HG03066 (cell line): Measurements from ENCODE around the gene ZNF540.
"Not testable (repeated sequence)": the region's sequence is repeated elsewhere in the genome, so short reads cannot be mapped to it uniquely, and the experiment has no call there.

Experiments
- ATAC-seq: cut with Tn5 transposase; IDR thresholded peaks from one replicate; pipeline ENCODE4 v1.9.1; 2021; ENCODE audit warnings: low read depth; ENCODE audit not compliant: unreplicated experiment

The ZNF540 gene

DNA sequence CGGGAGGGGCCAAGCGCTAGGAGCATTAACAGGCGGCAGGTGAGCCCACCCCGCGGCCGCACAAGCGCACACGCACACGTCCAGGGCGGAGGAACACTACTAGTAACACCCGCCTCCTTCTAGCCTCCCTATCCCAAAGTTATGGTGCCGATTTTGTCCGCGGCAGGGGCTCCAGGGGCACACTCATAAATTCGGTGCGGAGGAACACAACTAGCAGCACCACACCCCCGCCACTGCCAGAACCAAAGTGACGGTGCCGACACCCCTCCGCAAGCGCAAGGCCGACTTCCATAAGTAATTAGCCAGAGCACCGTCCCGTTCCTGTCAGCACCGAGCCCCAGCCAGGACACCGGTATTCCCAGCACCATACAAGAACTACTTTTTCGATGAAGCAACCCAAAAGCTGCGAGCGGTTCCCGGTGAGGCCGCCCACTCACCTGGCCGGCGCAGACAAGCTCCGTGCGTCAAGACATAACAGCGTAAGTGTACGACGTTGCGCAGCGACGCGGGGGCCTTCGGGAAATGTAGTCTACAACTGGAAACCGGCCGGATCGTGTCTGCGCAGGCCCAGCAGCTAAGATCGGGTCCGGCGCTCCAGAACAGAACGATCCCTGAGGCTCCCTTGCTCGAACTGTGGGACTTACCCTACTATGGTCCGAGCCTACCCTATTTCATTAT is at the start of gene ZNF540, which contains the start of gene ZNF571:
TSS of gene ZNF540 (plus strand) at position 573 of the 678 bp plus-strand sequence. CDS start 3,572 bp downstream, outside the sequence.
TSS of gene ZNF571 (minus strand) at position 489 of the 678 bp plus-strand sequence. CDS start 8,116 bp downstream, outside the sequence.
- ATAC-seq: peak; percentile 94

GRCh38 chr19:37551129-37551993 is 43.3 kb upstream of the ZNF540 start:
- no peak for ATAC-seq

GRCh38 chr19:37563518-37563917 is 31.2 kb upstream of the ZNF540 start:
- no peak for ATAC-seq

DNA sequence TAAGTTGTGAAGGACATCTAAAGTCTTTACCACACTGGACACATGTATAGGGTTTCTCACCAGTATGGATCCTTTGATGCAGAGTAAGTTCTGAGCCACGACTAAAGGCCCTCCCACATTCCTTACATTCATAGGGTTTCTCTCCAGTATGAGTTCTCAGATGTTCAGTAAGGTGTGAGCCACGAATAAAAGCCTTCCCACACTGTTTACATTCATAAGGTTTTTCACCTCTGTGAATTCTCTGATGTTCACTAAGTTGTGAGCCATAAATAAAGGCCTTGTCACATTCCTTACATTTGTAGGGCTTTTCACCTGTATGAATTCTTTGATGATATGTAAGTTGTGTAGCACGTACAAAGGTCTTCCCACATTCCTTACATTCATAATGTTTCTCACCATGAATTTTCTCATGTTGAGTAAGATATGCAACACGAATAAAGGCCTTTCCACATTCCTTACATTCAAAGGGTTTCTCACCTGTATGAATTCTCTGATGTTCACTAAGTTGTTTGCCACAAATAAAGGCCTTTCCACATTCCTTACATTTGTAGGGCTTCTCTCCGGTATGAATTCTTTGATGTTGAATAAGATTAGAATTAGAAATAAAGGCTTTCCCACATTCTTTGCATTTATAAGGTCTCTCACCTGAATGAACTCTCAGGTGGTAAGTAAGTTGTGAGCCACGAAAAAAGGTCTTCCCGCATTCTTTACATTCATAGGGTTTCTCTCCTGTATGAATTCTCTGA is 29.9 kb upstream of the ZNF540 start:
- no peak for ATAC-seq

GRCh38 chr19:37565370-37565669 is 29.4 kb upstream of the ZNF540 start:
- ATAC-seq: no peak

DNA sequence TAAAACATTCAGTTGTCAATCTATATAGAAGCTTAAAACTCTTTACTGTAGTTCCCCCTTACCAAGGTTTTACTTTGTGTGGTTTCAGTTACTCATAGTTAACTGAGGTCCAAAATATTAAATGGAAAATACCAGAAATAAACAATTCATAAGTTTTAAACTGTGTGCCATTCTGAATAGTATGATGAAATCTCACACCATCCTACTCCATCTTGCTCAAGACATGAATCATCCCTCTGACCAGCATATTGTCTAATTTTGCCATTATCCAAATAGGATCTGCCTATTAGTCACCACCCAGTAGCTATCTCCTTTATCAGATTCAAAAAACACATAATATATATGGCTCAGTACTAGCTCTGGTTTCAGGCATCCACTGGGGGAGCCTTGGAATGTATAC is 22.5 kb upstream of the ZNF540 start:
- ATAC-seq: no peak

DNA sequence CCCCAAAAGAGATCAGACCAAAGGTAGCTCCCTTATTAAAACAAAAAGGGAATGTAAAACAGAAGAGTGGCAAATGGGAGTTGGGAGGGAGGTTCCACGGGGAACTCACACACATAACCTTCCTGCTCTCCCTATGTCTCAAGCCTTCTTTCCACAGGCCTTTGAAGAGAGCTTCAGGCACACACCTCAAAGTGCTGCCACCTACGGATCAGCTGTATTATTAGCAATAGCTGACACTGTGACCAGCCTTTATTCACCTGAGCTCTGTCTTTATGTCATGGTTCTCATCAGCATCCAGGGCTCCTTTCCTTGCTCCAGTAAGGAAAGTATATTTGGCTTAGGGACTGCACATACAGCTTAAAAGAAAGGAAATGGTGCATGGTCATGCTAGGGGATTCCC is 11.3 kb upstream of the ZNF540 start:
- no peak for ATAC-seq

DNA sequence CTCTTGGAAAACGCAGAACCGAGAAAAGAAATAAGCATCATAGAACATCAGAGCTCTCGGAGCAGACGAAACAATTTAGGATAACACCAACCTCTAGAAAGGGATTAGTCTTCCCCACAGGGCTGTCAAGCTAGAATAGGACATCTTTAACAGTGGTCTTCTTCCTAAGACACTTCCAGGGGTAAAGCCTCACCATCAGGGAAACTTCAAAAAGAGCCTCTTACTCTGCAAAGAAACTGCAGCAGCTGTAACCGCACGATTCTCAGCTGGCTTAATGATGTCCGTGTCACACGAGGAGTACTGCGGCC is 726 bp upstream of the ZNF540 start:
- ATAC-seq: no peak

DNA sequence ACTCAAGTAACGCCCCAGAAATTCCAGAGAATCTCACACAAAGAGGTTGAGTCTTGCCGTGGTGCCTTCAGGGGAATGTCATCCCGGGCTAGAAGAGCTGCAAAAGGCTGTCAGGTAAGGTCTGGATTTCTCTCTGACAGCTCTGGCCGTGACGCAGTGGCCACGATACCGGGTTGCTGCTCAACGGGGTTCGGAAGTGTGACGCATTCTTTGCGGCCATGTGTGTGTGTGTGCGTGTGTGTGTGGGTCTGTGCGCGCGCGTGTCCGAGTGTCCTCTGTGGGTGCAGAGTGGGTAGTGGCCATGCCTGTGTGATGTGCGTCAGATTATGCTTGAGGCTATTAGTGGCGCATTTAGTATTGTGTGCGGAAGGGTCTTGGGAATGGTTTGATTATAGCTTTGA is 306 bp downstream of the ZNF540 start:
- ATAC-seq: peak; percentile 30

- ATAC-seq: no peak
These were observed 40.7 kb downstream of the ZNF540 start for GRCh38 chr19:37635076-37636056.

- ATAC-seq: no peak
These were observed 59.4 kb downstream of the ZNF540 start for GRCh38 chr19:37654118-37654517.

GRCh38 chr19:37654629-37655300 is 60.1 kb downstream of the ZNF540 start:
- ATAC-seq: peak; percentile 37

DNA sequence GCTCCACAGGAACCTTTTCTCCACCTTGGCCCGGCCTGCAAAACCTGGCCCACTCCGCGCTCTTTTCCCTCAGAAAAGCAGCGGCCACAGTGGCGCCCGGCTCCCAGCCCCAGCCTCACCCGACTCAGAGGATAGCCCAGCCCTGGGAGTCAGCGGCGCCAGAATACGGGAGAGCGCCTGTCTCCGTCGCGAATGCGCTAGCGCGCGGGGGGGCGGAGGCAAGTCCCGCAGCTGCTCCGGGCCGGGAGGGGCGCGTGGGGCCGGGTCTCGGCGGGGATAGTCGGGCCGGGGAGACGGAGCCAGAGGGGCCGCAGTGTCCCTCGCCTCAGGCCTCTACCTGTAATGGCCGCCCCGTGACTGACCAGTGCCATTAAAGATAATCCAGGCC is 60.6 kb downstream of the ZNF540 start, which contains the start of gene ZFP30:
TSS of gene ZFP30 (minus strand) at position 165 of the 388 bp plus-strand sequence. CDS start 7,643 bp downstream, outside the sequence.
- peak; percentile 63 for ATAC-seq

- ATAC-seq: peak; percentile 46
These were observed 61.2 kb downstream of the ZNF540 start for GRCh38 chr19:37655689-37656371.

DNA sequence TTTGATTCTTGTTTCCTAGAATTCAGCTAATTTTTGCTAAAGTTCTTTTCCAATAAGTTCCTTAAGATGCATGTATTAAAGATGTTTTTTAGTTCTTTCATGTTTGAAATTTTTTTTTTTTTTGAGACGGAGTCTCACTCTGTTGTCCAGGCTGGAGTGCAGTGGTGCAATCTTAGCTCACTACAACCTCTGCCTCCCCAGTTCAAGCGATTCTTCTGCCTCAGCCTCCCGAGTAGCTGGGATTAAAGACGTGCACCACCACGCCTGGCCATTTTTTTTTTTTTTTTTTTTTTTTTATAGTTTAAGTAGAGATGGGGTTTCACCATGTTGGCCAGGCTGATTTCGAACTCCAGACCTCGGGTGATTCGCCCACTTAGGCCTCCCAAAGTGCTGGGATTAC is 62.5 kb downstream of the ZNF540 start:
- not testable (repeated sequence) for ATAC-seq
